IMR-90 (cell line): ENCODE measurements around the gene ZFPM1. TPM values are rescaled to one million over a fixed set of nuclear protein-coding genes. Genes with fewer than 3 reads are reported as not detected.

Source experiments
- ATAC-seq: fragments of 200-7000 bp; cut with Tn5 transposase; 2 replicates; pipeline ENCODE4 v1.9.1; 2020; ENCODE audit warnings: low read depth, mild to moderate bottlenecking, moderate library complexity
- BruUV-seq: library from RNA; stranded (reverse); fragments of 400-500 nt; replicated peaks from 2 replicates; lab custom pipeline; 2021; lab: Mats Ljungman, UMichigan
- CTCF ChIA-PET: fragments of 300-600 bp; formaldehyde crosslinking; extraction: SDS; loops from one replicate; lab custom pipeline; 2021; ENCODE audit warnings: antibody characterized with exemption; lab: Yijun Ruan, JAX
- POLR2A ChIA-PET: fragments of 300-600 bp; sonication (Branson Sonifier 250); formaldehyde crosslinking; loops from one replicate; lab custom pipeline; 2022; ENCODE audit warnings: antibody characterized with exemption; ENCODE audit not compliant: unreplicated experiment; lab: Charles Lee
- DNase-seq: peaks from one replicate; pipeline ENCODE4 v3.0.0; 2013
- H2AFZ ChIP-seq: replicated peaks from 2 replicates; pipeline ENCODE3; 2013; ENCODE audit warnings: low read length, mild to moderate bottlenecking; ENCODE audit not compliant: poor library complexity
- H2AK5ac ChIP-seq: 2 replicates; pipeline ENCODE4 v1.6.1; 2013; ENCODE audit warnings: low read depth, low read length, inconsistent platforms
- H2AK9ac ChIP-seq: replicated peaks from 2 replicates; pipeline ENCODE3; 2013; ENCODE audit warnings: mild to moderate bottlenecking, low read depth, low read length, moderate library complexity; ENCODE audit not compliant: poor library complexity
- H2BK120ac ChIP-seq: 2 replicates; pipeline ENCODE4 v1.6.1; 2013; ENCODE audit warnings: low read depth, low read length, inconsistent platforms
- H2BK15ac ChIP-seq: 3 replicates; pipeline ENCODE4 v1.6.1; 2013; ENCODE audit warnings: low read depth, low read length, inconsistent platforms
- H2BK20ac ChIP-seq: 2 replicates; pipeline ENCODE4 v1.6.1; 2013; ENCODE audit warnings: low read depth, mild to moderate bottlenecking, inconsistent platforms, low read length, moderate library complexity
- H2BK5ac ChIP-seq: 2 replicates; pipeline ENCODE4 v1.6.1; 2013; ENCODE audit warnings: mild to moderate bottlenecking, low read depth, low read length, inconsistent platforms; ENCODE audit not compliant: poor library complexity, severe bottlenecking
- H3K14ac ChIP-seq: replicated peaks from 2 replicates; pipeline ENCODE4 v1.6.1; 2013; ENCODE audit warnings: low read depth, low read length, inconsistent platforms
- H3K18ac ChIP-seq: 2 replicates; pipeline ENCODE4 v1.6.1; 2013; ENCODE audit warnings: low read depth, low read length, control low read depth
- H3K23ac ChIP-seq: 2 replicates; pipeline ENCODE4 v1.6.1; 2013; ENCODE audit warnings: low read depth, low read length, inconsistent platforms
- H3K27ac ChIP-seq: 2 replicates; pipeline ENCODE4 v1.5.1; 2013; ENCODE audit warnings: mild to moderate bottlenecking, control low read depth, low read length; ENCODE audit not compliant: insufficient read depth
- H3K27me3 ChIP-seq: 2 replicates; pipeline ENCODE4 v1.6.1; 2013; ENCODE audit warnings: low read length; ENCODE audit not compliant: control insufficient read depth, insufficient read depth
- H3K36me3 ChIP-seq: 2 replicates; pipeline ENCODE4 v1.6.1; 2013; ENCODE audit warnings: low read length, mixed read lengths; ENCODE audit not compliant: control insufficient read depth, insufficient read depth
- H3K4ac ChIP-seq: 2 replicates; pipeline ENCODE4 v1.6.1; 2013; ENCODE audit warnings: low read depth, low read length, inconsistent platforms
- H3K4me1 ChIP-seq: 2 replicates; pipeline ENCODE4 v1.6.1; 2013; ENCODE audit warnings: low read length, mixed read lengths; ENCODE audit not compliant: control insufficient read depth, insufficient read depth
- H3K4me2 ChIP-seq: 2 replicates; pipeline ENCODE4 v1.6.1; 2013; ENCODE audit warnings: low read depth, mild to moderate bottlenecking, control low read depth, low read length, moderate library complexity
- H3K4me3 ChIP-seq: 2 replicates; pipeline ENCODE4 v1.5.1; 2013; ENCODE audit warnings: low read depth, mild to moderate bottlenecking, control low read depth, low read length, moderate library complexity; ENCODE audit not compliant: insufficient read depth
- H3K56ac ChIP-seq: 2 replicates; pipeline ENCODE4 v1.6.1; 2013; ENCODE audit warnings: low read length, inconsistent platforms; ENCODE audit not compliant: insufficient read depth; ENCODE audit errors: extremely low read depth
- H3K79me1 ChIP-seq, 2 experiments: 2 replicates each; pipeline ENCODE4 v1.6.1; 2013; ENCODE audit warnings: low read length in 2 of 2, inconsistent platforms in 1 of 2, low read depth in 1 of 2
- H3K9ac ChIP-seq: 2 replicates; pipeline ENCODE4 v1.6.1; 2013; ENCODE audit warnings: low read depth, low read length, control low read depth
- H3K9me1 ChIP-seq: 2 replicates; pipeline ENCODE4 v1.6.1; 2013; ENCODE audit warnings: low read length, inconsistent platforms; ENCODE audit not compliant: insufficient read depth
- H3K9me3 ChIP-seq: 2 replicates; pipeline ENCODE4 v1.6.1; 2013; ENCODE audit warnings: low read length; ENCODE audit not compliant: control insufficient read depth, insufficient read depth
- H4K20me1 ChIP-seq: 2 replicates; pipeline ENCODE4 v1.6.1; 2013; ENCODE audit warnings: low read length, inconsistent platforms; ENCODE audit not compliant: insufficient read depth
- H4K5ac ChIP-seq: 2 replicates; pipeline ENCODE4 v1.6.1; 2013; ENCODE audit warnings: mild to moderate bottlenecking, low read depth, low read length, control low read depth
- H4K8ac ChIP-seq, 2 experiments: 2 replicates each; pipeline ENCODE4 v1.6.1; 2013; ENCODE audit warnings: low read depth in 2 of 2, low read length in 2 of 2, control low read depth in 1 of 2, inconsistent platforms in 1 of 2
- H4K91ac ChIP-seq: 2 replicates; pipeline ENCODE4 v1.6.1; 2013; ENCODE audit warnings: low read depth, low read length, inconsistent platforms; ENCODE audit not compliant: insufficient read depth
- CEBPB ChIP-seq: IDR thresholded peaks from 2 replicates; pipeline ENCODE4 v1.6.1; 2012; ENCODE audit warnings: low read depth, low read length, improper control_type of control experiment
- CHD1 ChIP-seq: IDR thresholded peaks from 2 replicates; pipeline ENCODE4 v1.6.1; 2012; ENCODE audit warnings: low read depth, low read length, improper control_type of control experiment
- CTCF ChIP-seq: conservative IDR thresholded peaks from 2 replicates; pipeline ENCODE4 v1.5.1; 2012; ENCODE audit warnings: mild to moderate bottlenecking, low read depth, low read length, improper control_type of control experiment
- POLR2A ChIP-seq: IDR thresholded peaks from 2 replicates; pipeline ENCODE4 v1.6.1; 2012; ENCODE audit warnings: mild to moderate bottlenecking, low read depth, low read length
- USF2 ChIP-seq: fragments of 150-350 bp; IDR thresholded peaks from 2 replicates; pipeline ENCODE4 v1.6.1; 2017; ENCODE audit warnings: mild to moderate bottlenecking, antibody characterized with exemption, low read length, low read depth
- WGBS, 2 experiments: methylation state at CpG; one replicate each; pipeline versions ENCODE4 v1.1.5 to v1.1.7; 2013; ENCODE audit warnings: missing lambda C conversion rate in 2 of 2; ENCODE audit not compliant: insufficient read length in 1 of 2; ENCODE audit errors: extremely low coverage in 2 of 2; 5-methylcytosine and 5-hydroxymethylcytosine counted together
- dilution Hi-C: fragments of 300-500 bp; cut with HindIII; formaldehyde crosslinking; loops from one replicate; pipeline ENCODE4 v1.14.3; 2018; ENCODE audit warnings: low sequenced_read_pairs; ENCODE audit not compliant: unreplicated experiment
- in situ Hi-C: fragments of 300-500 bp; cut with MboI; formaldehyde crosslinking; loops from 3 replicates; pipeline ENCODE4 v1.14.3; 2019; ENCODE audit warnings: low sequenced_read_pairs, inconsistent platforms, mixed read lengths
- intact Hi-C: fragments of 100-400 bp; cut with micrococcal nuclease; formaldehyde crosslinking; loops from 2 replicates; pipeline ENCODE4 v1.10.0; 2022
- polyA plus RNA-seq, 3 experiments: library from polyadenylated mRNA; depleted of rRNA; stranded (reverse); fragments of >200 nt; gene quantifications; 2 replicates each; pipeline ENCODE4 v1.2.3, GENCODE V29; 2012; ENCODE audit warnings: low replicate concordance in 1 of 3
- total RNA-seq: library from RNA; depleted of rRNA; stranded (reverse); fragments of >200 nt; gene quantifications from 2 replicates; pipeline ENCODE4 v1.2.3, GENCODE V29; 2012

ZFPM1 gene
- total and polyA plus RNA-seq, 2 of the 4 experiments (the other 2 are of a cell fraction) = 0.36 to 1.1 TPM

GRCh38 chr16:88412766-88413165, 40.3 kb upstream of the ZFPM1 start:
- CTCF ChIA-PET = no interaction called here

More at GRCh38 chr16:88412766-88413165, 40.3 kb upstream of the ZFPM1 start:
- ATAC-seq (no peak), DNase-seq (no peak)
- Histone ChIP-seq H3K4me1 (peaks cover 8% of the 10 kb centered on the region; the same call in 1 of the 2 replicates), H3K18ac (no peak overlapping the region), H2BK120ac (no peak overlapping the region), H3K36me3 (peaks cover 63% of the 10 kb centered on the region), H2BK15ac (no peak overlapping the region), H3K4me3 (no peak overlapping the region), H2AK9ac (peak overlapping the region; percentile 24), H4K8ac (no peak overlapping the region), H3K23ac (no peak overlapping the region), H3K9me3 (no peaks in the 10 kb centered on the region), H4K20me1 (peaks cover 100% of the 10 kb centered on the region), H2BK5ac (no peak overlapping the region), H3K27ac (no peak overlapping the region), H2AFZ (peak overlapping the region; percentile 56), H3K4ac (no peak overlapping the region), H4K91ac (no peak overlapping the region), H2AK5ac (no peak overlapping the region), H3K4me2 (no peak overlapping the region), H3K27me3 (no peaks in the 10 kb centered on the region), H2BK20ac (no peak overlapping the region), H3K14ac (no peak overlapping the region), H3K79me1 (peaks cover 8 to 92% of the 10 kb centered on the region in 2 experiments; a peak in 3 of 4 replicates), H3K9me1 (peaks cover 16% of the 10 kb centered on the region), H3K9ac (no peak overlapping the region), H3K56ac (no peak overlapping the region), H4K5ac (no peak overlapping the region)
- WGBS, 2 experiments = no CpG with 5 or more reads among the region's 16 CpGs
- TF ChIP-seq CTCF (no peak), CEBPB (no peak), USF2 (no peak), POLR2A (no peak), CHD1 (no peak)
- POLR2A ChIA-PET = no interaction called here
- BruUV-seq = no TSS peak
- in situ Hi-C loops = no loop called here
- intact Hi-C loops = no loop called here
- dilution Hi-C loops = no loop called here
